ENCODE measurements around the gene PBX3.

PBX3 gene

GRCh38 chr9:125926936-125927335 lies 179.8 kb downstream of the PBX3 start:
- H3K4me3 ChIP-seq (ENCODE audit: low read depth, low read length), result no peak overlapping the region
- no peak for TF ChIP-seq CTCF (IDR thresholded peaks at IDR 0.05; ENCODE audit: low read depth, low read length)

- TF ChIP-seq CTCF (IDR thresholded peaks at IDR 0.05; ENCODE audit: low read depth, low read length), result no peak
- no peak overlapping the region for H3K4me3 ChIP-seq (ENCODE audit: low read depth, low read length)
Measured at GRCh38 chr9:125929846-125930245, 182.7 kb downstream of the PBX3 start.

GRCh38 chr9:125931211-125931610 lies 184.0 kb downstream of the PBX3 start:
- H3K4me3 ChIP-seq (ENCODE audit: low read depth, low read length), result no peak overlapping the region
- no peak for TF ChIP-seq CTCF (IDR thresholded peaks at IDR 0.05; ENCODE audit: low read depth, low read length)

- TF ChIP-seq CTCF (IDR thresholded peaks at IDR 0.05; ENCODE audit: low read depth, low read length), result no peak
- 0 out of 2 replicates have a peak overlapping the region, but pooled peaks have one; percentile 9 for H3K4me3 ChIP-seq (ENCODE audit: low read depth, low read length)
Measured at GRCh38 chr9:125932012-125932411, 184.8 kb downstream of the PBX3 start.

- no peak for TF ChIP-seq CTCF (IDR thresholded peaks at IDR 0.05; ENCODE audit: low read depth, low read length)
Measured at GRCh38 chr9:125932746-125933455, 185.7 kb downstream of the PBX3 start.

GRCh38 chr9:125942125-125942524 lies 195.0 kb downstream of the PBX3 start:
- TF ChIP-seq CTCF (IDR thresholded peaks at IDR 0.05; ENCODE audit: low read depth, low read length), result no peak
- H3K4me3 ChIP-seq (ENCODE audit: low read depth, low read length), result no peak overlapping the region

More at GRCh38 chr9:125932746-125933455, 185.7 kb downstream of the PBX3 start:
- H3K4me3 ChIP-seq (ENCODE audit: low read depth, low read length), result no peak overlapping the region

- no peak for TF ChIP-seq CTCF (IDR thresholded peaks at IDR 0.05; ENCODE audit: low read depth, low read length)
- no peak overlapping the region for H3K4me3 ChIP-seq (ENCODE audit: low read depth, low read length)
Measured at GRCh38 chr9:125943831-125944230, 196.7 kb downstream of the PBX3 start.

All from WI38 (cell line).